Osteocyte (in vitro differentiated cells): ENCODE data around the gene ANKRD39. TPM values are rescaled to one million over a fixed set of nuclear protein-coding genes. Genes with fewer than 3 reads are reported as not detected.

Source experiments
- DNase-seq: peaks from one replicate; pipeline ENCODE4 v3.0.0; 2021; ENCODE audit warnings: mixed read lengths; ENCODE audit not compliant: unreplicated experiment; ENCODE audit errors: extremely low spot score
- H3K27ac Mint-ChIP-seq: one replicate; pipeline ENCODE4 v1.8.0; 2021; ENCODE audit warnings: mild to moderate bottlenecking, mixed read lengths; ENCODE audit not compliant: unreplicated experiment
- H3K27me3 Mint-ChIP-seq: one replicate; pipeline ENCODE4 v1.8.0; 2021; ENCODE audit warnings: mixed read lengths; ENCODE audit not compliant: unreplicated experiment
- H3K36me3 Mint-ChIP-seq: one replicate; pipeline ENCODE4 v1.8.0; 2021; ENCODE audit warnings: mixed read lengths; ENCODE audit not compliant: unreplicated experiment
- H3K4me1 Mint-ChIP-seq: one replicate; pipeline ENCODE4 v1.8.0; 2021; ENCODE audit warnings: mixed read lengths; ENCODE audit not compliant: unreplicated experiment
- H3K4me3 Mint-ChIP-seq: one replicate; pipeline ENCODE4 v1.8.0; 2021; ENCODE audit warnings: mild to moderate bottlenecking, moderate library complexity, mixed read lengths; ENCODE audit not compliant: unreplicated experiment
- H3K9me3 Mint-ChIP-seq: one replicate; pipeline ENCODE4 v1.8.0; 2021; ENCODE audit warnings: mixed read lengths; ENCODE audit not compliant: unreplicated experiment
- CTCF ChIP-seq: fragments of 200-600 bp; sonication (generic); IDR thresholded peaks from 2 replicates; pipeline ENCODE4 v1.5.0; 2021; ENCODE audit warnings: antibody characterized with exemption, mild to moderate bottlenecking, moderate library complexity
- total RNA-seq: library from RNA; stranded (reverse); gene quantifications from 2 replicates; pipeline ENCODE4 v1.2.1, GENCODE V29; 2021

The ANKRD39 gene
- total RNA-seq, 1 donor from 2014 or later: 12.4 TPM

GRCh38 chr2:96837575-96837974 is 20.2 kb downstream of the ANKRD39 start:
- Mint-ChIP-seq H3K9me3 (no peaks in the 10 kb centered on the region), H3K36me3 (no peaks in the 10 kb centered on the region), H3K27ac (no peak overlapping the region), H3K4me3 (no peak overlapping the region), H3K4me1 (peaks cover 13% of the 10 kb centered on the region), H3K27me3 (no peaks in the 10 kb centered on the region)
- no peak for DNase-seq
- no peak for TF ChIP-seq CTCF

- Mint-ChIP-seq H3K9me3 (no peaks in the 10 kb centered on the region), H3K27me3 (no peaks in the 10 kb centered on the region), H3K4me1 (peaks cover 11% of the 10 kb centered on the region), H3K27ac (no peak overlapping the region), H3K36me3 (no peaks in the 10 kb centered on the region), H3K4me3 (no peak overlapping the region)
- no peak for TF ChIP-seq CTCF
- no peak for DNase-seq
Measured at GRCh38 chr2:96835830-96836229, 22.0 kb downstream of the ANKRD39 start.

- Mint-ChIP-seq H3K27ac (peak overlapping the region; percentile 68), H3K27me3 (no peaks in the 10 kb centered on the region), H3K4me3 (no peak overlapping the region), H3K9me3 (no peaks in the 10 kb centered on the region), H3K4me1 (peaks cover 11% of the 10 kb centered on the region), H3K36me3 (peaks cover 17% of the 10 kb centered on the region)
- no peak for DNase-seq
- TF ChIP-seq CTCF: no peak
Measured at GRCh38 chr2:96832754-96833507, 24.9 kb downstream of the ANKRD39 start.

- H3K36me3 Mint-ChIP-seq: peaks cover 17% of the 10 kb centered on the region
- H3K4me3 Mint-ChIP-seq: no peak overlapping the region
- H3K9me3 Mint-ChIP-seq: no peaks in the 10 kb centered on the region
- no peak for TF ChIP-seq CTCF
- no peak overlapping the region for H3K27ac Mint-ChIP-seq
- no peak for DNase-seq
- H3K27me3 Mint-ChIP-seq: no peaks in the 10 kb centered on the region
- peaks cover 11% of the 10 kb centered on the region for H3K4me1 Mint-ChIP-seq
Measured at GRCh38 chr2:96832408-96832753, 25.4 kb downstream of the ANKRD39 start.

- Mint-ChIP-seq H3K4me3 (no peak overlapping the region), H3K4me1 (peaks cover 11% of the 10 kb centered on the region), H3K36me3 (peaks cover 17% of the 10 kb centered on the region), H3K27me3 (no peaks in the 10 kb centered on the region), H3K9me3 (no peaks in the 10 kb centered on the region), H3K27ac (no peak overlapping the region)
- no peak for TF ChIP-seq CTCF
- no peak for DNase-seq
Measured at GRCh38 chr2:96831679-96832078, 26.1 kb downstream of the ANKRD39 start.
